Thyroid gland (tissue), 4 donors: ENCODE data around the gene TMPRSS13. TPM values are rescaled to one million over a fixed set of nuclear protein-coding genes. Genes with fewer than 3 reads are reported as not detected.

ENCODE experiments used
- DNase-seq, 2 donors: peaks; one replicate each; pipeline ENCODE4 v3.0.0-alpha.2; 2019
- H3K27ac ChIP-seq, 3 donors: fragments of 200-600 bp; sonication (generic); 1 replicate in 2 of 3; 2 replicates in 1 of 3; pipeline ENCODE4 v1.5.1; 2016 to 2019; ENCODE audit warnings: mild to moderate bottlenecking in 1 of 3, moderate library complexity in 1 of 3
- H3K27me3 ChIP-seq: fragments of 200-600 bp; sonication (generic); one replicate; pipeline ENCODE4 v1.5.1; 2019
- H3K36me3 ChIP-seq, 2 donors: fragments of 200-600 bp; sonication (generic); one replicate each; pipeline ENCODE4 v1.5.1; 2016 to 2019
- H3K4me1 ChIP-seq, 2 donors: fragments of 200-600 bp; sonication (generic); one replicate each; pipeline ENCODE4 v1.5.1; 2017 to 2019
- H3K4me3 ChIP-seq, 3 donors: fragments of 200-600 bp; sonication (generic); replicated peaks in 1 of 3; 1 replicate in 2 of 3; 2 replicates in 1 of 3; pipeline ENCODE4 v1.5.1; 2016; ENCODE audit warnings: mild to moderate bottlenecking in 1 of 3
- H3K9me3 ChIP-seq: fragments of 200-600 bp; sonication (generic); one replicate; pipeline ENCODE4 v1.5.1; 2017
- POLR2A ChIP-seq, 2 donors: fragments of 450-650 bp; IDR thresholded peaks; one replicate each; pipeline ENCODE4 v1.6.1; 2017; ENCODE audit warnings: antibody characterized with exemption in 2 of 2, mild to moderate bottlenecking in 2 of 2, moderate library complexity in 1 of 2
- WGBS, 2 donors: methylation state at CpG; one replicate each; pipeline ENCODE4 v1.1.5; 2017; 5-methylcytosine and 5-hydroxymethylcytosine counted together
- intact Hi-C: fragments of 100-400 bp; cut with DNase I; formaldehyde crosslinking; loops from one replicate; pipeline ENCODE4 v1.15.1; 2023
- total RNA-seq, 4 donors: library from RNA; depleted of rRNA; stranded (reverse); fragments of >200 nt; gene quantifications; one replicate each; pipeline ENCODE4 v1.2.3, GENCODE V29; 2016
- TF ChIP-seq, protein P1 (sequence below), 6 experiments: fragments of 200-600 bp in 3 of 6; fragments of 450-650 bp in 3 of 6; sonication (generic) in 3 of 6; IDR thresholded peaks; one replicate each; pipeline ENCODE4 v1.5.1; 2016 to 2019; ENCODE audit warnings: antibody characterized with exemption in 6 of 6, mild to moderate bottlenecking in 2 of 6, inconsistent platforms in 1 of 6, moderate library complexity in 1 of 6

Gene TMPRSS13
- total RNA-seq, 4 donors from 2014 or later = 8.5 to 24.3 (median 13.0) TPM

DNA sequence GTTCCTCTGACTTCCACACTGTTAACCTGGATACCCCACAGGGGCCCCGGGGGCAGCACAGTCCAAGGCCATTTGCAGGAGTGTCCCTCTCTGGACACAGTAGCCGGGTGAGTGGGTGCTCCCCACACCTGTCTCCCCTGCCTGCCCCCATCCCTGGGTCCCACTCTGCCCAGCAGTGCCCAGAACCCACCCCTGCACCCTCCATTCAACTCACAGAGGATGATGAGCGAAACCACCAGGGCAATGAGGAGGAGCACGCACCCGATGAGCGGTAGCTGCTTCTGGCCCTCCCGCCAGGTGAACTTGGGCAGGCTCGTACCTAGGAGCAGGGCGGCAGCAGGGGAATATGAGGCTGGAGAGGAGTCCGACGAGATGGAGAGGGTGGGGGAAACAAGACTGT, 12.2 kb downstream of the TMPRSS13 start:
- Histone ChIP-seq H3K27ac (no peak overlapping the region), H3K9me3 (no peaks in the 10 kb centered on the region), H3K27me3 (no peaks in the 10 kb centered on the region), H3K4me1 (peaks cover 5 to 15% of the 10 kb centered on the region in 2 donors), H3K36me3 (no peaks in the 10 kb centered on the region), H3K4me3 (no peak overlapping the region)
- intact Hi-C loops = no loop called here
- TF ChIP-seq, protein P1, sequence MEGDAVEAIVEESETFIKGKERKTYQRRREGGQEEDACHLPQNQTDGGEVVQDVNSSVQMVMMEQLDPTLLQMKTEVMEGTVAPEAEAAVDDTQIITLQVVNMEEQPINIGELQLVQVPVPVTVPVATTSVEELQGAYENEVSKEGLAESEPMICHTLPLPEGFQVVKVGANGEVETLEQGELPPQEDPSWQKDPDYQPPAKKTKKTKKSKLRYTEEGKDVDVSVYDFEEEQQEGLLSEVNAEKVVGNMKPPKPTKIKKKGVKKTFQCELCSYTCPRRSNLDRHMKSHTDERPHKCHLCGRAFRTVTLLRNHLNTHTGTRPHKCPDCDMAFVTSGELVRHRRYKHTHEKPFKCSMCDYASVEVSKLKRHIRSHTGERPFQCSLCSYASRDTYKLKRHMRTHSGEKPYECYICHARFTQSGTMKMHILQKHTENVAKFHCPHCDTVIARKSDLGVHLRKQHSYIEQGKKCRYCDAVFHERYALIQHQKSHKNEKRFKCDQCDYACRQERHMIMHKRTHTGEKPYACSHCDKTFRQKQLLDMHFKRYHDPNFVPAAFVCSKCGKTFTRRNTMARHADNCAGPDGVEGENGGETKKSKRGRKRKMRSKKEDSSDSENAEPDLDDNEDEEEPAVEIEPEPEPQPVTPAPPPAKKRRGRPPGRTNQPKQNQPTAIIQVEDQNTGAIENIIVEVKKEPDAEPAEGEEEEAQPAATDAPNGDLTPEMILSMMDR (IDR thresholded peaks at IDR 0.05) = no peak
- no peak for TF ChIP-seq POLR2A (IDR thresholded peaks at IDR 0.05)
- WGBS, 2 donors = 94 to 98% methylated on average over 11 of the region's 11 CpGs
- no peak for DNase-seq

DNA sequence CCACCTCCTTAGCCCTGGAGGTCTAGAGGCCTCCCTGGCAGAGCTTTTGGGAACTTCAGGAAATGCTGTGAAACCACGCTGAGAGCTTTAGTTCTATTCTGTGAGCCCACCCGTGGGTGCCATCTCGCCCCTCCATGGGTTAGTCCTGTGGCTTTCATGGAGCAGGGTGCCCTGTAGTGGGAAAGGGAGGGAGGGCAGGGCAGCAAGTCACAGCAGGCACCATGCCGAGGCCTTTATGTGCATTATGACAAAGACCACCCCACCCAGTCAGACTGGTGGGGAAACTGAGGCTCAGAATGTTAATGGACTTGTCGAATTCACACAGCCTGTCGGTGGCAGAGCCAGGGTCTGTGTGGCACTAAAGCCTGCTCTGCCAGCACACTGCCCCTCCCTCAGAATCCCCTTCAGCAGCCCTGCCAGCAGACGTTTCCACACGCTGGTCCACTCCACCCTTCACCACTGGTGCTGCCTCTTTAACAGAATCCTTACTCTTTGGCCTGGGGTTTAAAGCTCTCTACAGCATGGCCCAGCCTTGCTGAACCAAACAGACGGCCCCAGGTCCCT, 13.4 kb downstream of the TMPRSS13 start:
- 88 to 91% methylated on average over 6 to 9 of the region's 9 CpGs for WGBS, 2 donors
- Histone ChIP-seq H3K4me3 (no peak overlapping the region), H3K4me1 (peaks cover 5 to 15% of the 10 kb centered on the region in 2 donors), H3K27ac (no peak overlapping the region), H3K36me3 (no peaks in the 10 kb centered on the region), H3K27me3 (no peaks in the 10 kb centered on the region), H3K9me3 (no peaks in the 10 kb centered on the region)
- intact Hi-C loops = no loop called here
- no peak for DNase-seq
- TF ChIP-seq, protein P1 (IDR thresholded peaks at IDR 0.05) = no peak
- TF ChIP-seq POLR2A (IDR thresholded peaks at IDR 0.05) = no peak

DNA sequence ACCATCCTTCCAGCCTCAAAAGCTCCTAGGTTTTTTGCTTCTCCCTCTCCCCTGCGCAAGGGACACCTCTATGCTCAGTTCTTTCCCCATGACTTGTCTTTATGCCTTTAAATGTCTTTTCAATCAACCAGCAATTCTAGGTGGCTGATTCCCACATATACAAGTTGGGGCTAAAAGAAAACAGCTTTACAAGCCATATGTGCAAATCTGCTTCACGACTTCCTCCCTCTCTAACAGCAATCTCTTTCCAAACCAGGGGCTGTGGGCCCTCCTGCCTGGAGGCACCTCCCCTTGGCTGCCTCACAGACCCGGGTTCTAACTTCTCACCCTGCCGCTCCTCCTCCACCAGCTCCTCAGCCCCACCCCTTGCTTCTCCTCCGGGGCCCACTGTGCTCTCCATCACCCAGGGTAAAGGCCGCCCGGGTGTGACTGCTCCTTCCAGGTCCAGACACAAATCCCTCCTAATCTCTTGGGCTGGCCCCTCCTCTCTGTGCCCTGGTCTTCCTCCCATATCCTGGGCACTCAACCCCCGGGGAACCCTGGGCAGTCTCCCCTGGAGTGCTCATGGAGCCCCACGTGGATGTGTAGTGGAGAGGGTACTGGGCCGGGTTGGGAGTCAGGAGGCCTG, 14.1 kb downstream of the TMPRSS13 start:
- H3K36me3 ChIP-seq = no peaks in the 10 kb centered on the region

DNA sequence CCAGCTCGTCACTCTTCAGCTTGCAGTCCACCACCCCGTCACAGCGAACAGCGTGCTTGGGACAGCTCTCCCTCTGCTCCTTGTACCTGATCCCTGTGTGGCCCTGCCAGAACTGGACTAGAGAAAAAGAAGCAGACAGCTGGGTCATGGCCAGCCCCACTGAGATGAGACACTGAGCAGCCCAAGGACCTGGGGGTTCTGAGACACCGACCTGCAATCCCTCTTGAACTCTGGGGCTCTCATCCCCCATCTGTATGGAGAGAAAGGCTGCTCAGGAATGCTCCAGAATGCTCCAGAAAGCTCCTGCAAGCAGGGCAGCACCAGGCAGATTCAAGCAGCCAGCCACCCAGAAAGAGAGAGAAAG, 14.8 kb downstream of the TMPRSS13 start:
- 95 to 98% methylated on average over 5 of the region's 5 CpGs for WGBS, 2 donors

More for the DNA sequence above, 14.1 kb downstream of the TMPRSS13 start:
- Histone ChIP-seq H3K4me1 (peaks cover 5 to 15% of the 10 kb centered on the region in 2 donors), H3K9me3 (no peaks in the 10 kb centered on the region), H3K27ac (no peak overlapping the region), H3K4me3 (no peak overlapping the region), H3K27me3 (no peaks in the 10 kb centered on the region)
- TF ChIP-seq, protein P1 (IDR thresholded peaks at IDR 0.05) = no peak
- TF ChIP-seq POLR2A (IDR thresholded peaks at IDR 0.05) = no peak
- DNase-seq = no peak
- WGBS, 2 donors = 69 to 76% methylated on average over 8 to 10 of the region's 10 CpGs
- intact Hi-C loops = no loop called here

More for the DNA sequence above, 14.8 kb downstream of the TMPRSS13 start:
- H3K36me3 ChIP-seq = no peaks in the 10 kb centered on the region
- TF ChIP-seq, protein P1 (IDR thresholded peaks at IDR 0.05) = no peak
- no peak for TF ChIP-seq POLR2A (IDR thresholded peaks at IDR 0.05)
- intact Hi-C loops = no loop called here
- H3K27ac ChIP-seq = no peak overlapping the region
- no peaks in the 10 kb centered on the region for H3K9me3 ChIP-seq
- H3K27me3 ChIP-seq = no peaks in the 10 kb centered on the region
- H3K4me1 ChIP-seq = peaks cover under 1 to 8% of the 10 kb centered on the region in 2 donors
- no peak for DNase-seq
- no peak overlapping the region for H3K4me3 ChIP-seq
